NCI-H2171 (cell line): ENCODE results near the gene ARL3.
"Not testable (repeated sequence)": the region's sequence is repeated elsewhere in the genome, so short reads cannot be mapped to it uniquely, and the experiment has no call there.

Source experiments
- DNase-seq: peaks from one replicate; lab custom pipeline; 2025; lab: John Stamatoyannopoulos, UW

The ARL3 gene, protein sequence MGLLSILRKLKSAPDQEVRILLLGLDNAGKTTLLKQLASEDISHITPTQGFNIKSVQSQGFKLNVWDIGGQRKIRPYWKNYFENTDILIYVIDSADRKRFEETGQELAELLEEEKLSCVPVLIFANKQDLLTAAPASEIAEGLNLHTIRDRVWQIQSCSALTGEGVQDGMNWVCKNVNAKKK

DNA sequence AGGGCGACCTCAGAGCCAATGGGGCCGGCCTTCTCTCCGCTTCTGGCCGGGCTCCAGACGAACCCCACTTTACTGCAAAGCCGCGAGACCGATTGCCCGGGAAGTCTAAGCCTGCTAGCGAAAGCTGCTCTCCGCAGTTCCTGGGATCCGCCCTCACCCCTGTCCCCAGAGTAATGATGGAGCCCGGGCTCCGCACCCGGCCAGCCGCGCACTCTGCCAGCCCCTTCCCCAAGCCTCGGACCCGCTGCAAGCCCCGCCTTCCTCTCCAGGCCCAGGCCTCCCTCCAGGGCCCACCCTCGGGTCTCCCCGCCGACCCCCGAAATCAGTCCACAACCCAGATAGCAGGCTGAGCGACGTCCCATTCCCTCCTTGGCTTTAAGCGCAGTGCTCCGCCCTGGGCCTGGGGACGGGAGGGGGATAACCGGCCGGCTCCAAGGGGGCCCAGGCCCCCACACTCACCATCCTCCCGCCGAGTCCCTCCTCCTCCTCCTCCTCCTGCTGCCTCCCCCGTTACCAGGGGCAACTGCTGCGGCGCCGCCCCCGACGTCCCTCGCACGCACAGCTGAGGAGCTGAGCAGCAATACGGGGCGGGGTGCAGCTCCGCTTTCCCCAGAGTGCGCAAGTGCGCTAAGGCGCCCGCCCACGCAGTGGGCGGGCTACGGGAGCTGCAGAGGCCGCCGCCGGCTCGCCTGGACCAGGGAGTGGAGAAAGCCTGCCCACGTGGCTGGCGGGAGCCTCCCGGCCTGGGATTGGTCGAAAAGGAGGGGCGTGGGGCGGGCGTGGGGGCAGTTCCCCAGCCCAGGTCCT lies at the start of gene ARL3:
TSS of gene ARL3 (minus strand) at position 584 of the 807 bp plus-strand sequence. CDS start at position 462, 122 bp downstream.
- DNase-seq: peak; percentile 90

DNA sequence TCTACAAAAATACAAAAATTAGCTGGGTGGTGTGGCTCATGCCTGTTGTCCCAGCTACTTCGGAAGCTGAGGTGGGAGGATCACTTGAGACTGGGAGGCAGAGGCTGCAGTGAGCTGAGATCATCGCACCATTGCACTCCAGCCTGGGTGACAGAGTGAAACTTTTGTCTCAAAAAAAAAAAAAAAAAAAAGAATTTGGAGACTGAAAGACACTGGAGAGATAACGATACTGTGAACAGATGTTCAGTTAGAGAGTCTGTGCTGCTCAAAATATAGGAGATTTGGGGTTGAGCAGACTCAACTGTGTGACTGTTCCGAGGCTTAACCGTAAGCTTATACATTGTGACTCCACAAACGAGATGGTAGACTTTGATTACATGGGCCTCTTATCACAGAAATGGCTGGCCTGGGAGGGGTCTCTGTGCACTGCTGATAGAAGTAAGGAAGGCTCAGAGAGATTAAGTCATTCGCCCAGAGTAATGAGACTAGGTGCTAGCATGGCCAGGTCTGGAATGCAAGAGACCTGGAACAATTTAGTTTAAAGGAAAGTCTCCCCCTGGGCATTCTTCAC lies 48.9 kb upstream of the ARL3 start:
- DNase-seq: no peak

DNA sequence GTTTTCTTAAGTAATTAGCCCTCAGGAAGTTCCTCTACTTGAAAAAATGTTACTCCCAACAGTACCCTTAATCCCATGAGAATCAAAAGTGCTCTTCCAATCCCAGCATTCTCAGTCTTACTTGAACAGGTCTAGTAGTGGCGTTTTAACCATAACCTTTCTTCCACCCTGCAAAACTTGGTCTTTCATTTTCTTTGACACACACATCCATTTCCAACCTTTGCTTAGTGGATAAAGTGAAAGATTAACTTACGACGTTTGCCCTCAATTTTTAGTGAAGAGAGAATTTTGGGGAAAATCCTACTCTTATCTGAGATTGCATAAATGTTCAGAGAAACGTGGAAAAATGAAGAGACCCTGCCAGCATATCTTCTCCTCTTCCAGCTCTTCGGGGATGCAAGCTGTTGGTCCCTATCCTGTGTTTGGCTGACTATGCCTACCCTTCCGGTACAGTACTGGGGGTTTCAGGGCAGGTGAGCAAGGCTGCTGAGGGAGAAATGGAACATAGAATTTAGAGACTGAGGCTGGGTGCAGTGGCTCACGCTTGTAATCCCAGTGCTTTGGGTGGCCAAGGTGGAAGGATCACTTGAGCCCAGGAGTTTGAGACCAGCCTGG lies 48.3 kb upstream of the ARL3 start:
- DNase-seq: no peak

DNA sequence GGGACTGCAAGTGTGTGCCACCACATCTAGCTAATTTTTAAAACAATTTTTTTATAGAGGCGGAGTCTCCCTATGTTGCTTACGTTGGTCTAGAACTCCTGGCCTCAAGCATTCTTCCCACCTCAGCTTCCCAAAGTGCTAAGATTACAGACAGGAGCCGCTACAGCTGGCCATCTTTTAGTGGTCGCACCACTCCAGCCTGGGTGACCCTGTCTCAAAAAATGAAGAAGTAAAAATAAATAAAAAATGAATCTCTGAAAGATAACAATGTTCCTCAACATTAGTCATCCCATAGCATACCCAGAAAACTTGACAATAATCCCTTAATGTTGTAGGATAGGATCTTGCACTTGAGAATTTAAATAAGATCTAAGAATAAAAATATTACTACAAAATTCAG lies 47.8 kb upstream of the ARL3 start:
- no peak for DNase-seq

DNA sequence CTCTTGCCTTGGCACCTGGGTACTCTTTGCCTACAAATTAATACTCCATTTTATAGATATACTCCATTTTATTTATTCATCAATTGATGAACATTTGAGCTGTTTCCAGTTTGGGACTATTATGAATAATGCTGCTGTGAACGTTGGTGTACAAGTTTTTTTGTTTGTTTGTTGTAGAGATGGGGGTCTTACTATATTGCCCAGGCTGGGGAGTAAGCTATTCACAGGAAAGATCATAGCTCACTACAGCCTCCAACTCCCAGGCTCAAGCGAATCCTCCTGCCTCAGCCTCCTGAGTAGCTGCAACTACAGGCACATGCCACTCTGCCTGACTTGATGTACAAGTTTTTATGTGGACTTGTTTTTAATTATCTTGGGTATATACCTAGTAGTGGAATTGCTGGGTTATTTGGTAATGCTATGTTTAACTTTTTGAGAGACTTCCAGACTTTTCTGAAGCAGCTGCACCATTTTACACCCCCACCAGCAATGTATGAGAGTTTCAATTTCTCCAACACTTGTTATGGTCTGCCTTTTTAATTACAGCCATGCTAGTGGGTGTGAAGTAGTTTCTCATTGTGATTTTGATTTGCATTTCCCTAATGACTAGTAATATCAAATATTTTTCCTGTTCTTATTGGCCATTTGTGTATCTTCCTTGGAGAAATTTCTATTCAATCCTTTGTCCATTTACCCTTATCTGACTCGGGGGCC lies 45.5 kb upstream of the ARL3 start:
- DNase-seq: no peak

DNA sequence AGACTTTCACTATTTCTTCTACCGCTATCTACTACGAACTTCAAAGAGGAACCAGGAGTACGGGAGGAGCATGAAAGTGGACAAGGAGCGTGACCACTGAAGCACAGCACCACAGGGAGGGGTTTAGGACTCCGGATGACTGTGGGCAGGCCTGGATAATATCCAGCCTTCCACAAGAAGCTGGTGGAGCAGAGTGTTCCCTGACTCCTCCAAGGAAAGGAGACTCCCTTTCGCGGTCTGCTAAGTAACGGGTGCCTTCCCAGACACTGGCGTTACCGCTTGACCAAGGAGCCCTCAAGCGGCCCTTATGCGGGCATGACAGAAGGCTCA lies 44.7 kb upstream of the ARL3 start:
- DNase-seq: not testable (repeated sequence)

DNA sequence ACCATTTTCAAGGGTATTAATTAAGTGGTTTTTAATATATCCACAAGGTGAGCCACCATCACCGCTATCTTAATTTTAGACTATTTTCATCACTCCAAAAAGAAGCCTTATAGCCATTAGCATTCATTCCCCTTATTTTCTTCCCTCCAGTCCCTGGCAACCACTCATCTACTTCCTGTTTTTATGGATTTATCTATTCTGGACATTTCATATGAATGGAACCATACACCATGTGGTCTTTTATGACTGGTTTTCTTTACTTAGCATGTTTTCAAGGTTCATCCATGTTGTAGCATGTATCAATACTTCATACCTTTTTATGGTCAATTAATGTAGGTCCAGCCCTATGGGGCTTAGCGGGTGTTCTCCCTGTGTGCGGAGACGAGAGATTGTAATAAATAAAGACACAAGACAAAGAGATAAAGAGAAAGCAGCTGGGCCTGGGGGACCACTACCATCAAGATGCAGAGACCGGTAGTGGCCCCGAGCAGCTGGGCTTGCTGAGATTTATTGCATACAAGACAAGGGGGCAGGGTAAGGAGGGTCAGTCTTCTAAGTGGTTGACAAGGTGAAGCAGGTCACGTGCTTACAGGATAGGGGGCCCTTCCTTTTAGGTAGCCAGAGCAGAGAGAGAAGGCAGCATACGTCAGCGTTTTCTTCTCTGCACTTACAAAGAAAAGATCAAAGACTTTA lies 44.2 kb upstream of the ARL3 start:
- DNase-seq: no peak

DNA sequence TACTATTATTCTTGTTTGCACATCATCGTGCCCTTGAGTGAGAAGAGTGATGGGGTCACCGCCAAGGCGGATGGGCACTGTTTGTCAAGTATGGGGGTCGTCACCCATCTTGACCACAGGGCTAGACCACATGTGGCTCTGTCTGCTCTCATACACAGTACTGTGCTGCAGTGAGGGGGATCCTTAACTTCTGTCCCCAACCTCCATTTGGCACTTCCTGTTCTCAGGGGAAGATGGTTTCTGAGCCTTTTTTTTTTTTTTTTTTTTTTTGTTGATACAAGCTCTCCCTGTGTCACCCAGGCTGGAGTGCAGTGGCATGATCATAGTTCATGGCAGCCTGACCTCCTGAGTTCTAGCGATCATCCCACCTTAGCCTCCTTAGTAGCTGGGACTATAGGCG lies 43.1 kb upstream of the ARL3 start:
- no peak for DNase-seq

DNA sequence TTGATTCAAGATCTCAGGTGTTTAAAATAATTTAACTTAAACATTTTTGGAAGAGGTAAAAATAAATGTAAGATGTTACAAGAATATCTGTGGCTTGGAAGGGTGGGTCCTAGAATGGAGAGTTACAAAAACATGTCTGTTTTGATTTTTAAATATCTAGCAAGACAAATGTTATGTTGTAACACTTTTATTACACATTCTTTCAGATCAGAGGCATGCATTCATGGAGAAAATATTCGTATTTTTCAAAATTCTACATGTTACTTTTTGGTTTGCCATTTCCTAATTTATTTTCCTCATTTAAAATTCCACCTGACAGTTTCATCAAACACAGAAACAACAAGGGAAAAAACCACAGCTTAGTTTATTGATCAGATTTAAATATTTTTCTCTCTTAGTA lies 39.5 kb upstream of the ARL3 start:
- no peak for DNase-seq

DNA sequence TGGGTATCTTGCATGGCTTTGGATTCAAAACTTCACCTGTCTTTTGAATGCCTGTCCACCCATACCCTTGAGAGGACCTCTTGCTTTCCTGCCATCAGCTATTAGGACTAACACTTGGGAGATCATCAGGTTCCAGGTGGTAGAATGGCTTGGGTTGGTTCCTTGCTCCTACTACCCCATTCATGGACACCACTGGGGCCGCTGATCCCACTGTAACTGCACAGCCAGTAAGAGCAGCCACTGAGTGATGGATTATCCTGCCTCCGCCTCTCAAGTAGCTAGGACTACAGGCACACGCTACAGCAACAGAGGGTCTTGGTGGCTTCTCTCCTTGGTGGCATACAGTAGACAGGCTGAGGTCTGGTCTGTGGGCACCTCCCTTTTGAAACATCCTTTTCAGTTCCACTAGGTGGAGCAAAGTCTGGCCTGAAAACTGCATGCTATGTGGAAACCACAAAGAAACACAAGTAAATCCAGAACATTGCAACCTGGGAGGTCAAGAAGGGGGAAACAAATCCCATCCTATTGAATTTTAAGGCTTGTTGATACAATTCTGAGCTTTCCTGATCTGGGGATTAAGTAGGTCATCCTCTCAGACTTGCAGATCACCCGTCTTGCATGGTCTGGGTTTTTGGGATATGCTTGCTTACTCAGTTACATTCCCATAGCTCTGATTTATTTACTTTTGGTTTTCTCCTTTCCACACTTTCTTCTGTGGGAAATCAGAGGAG lies 38.9 kb upstream of the ARL3 start:
- DNase-seq: no peak

DNA sequence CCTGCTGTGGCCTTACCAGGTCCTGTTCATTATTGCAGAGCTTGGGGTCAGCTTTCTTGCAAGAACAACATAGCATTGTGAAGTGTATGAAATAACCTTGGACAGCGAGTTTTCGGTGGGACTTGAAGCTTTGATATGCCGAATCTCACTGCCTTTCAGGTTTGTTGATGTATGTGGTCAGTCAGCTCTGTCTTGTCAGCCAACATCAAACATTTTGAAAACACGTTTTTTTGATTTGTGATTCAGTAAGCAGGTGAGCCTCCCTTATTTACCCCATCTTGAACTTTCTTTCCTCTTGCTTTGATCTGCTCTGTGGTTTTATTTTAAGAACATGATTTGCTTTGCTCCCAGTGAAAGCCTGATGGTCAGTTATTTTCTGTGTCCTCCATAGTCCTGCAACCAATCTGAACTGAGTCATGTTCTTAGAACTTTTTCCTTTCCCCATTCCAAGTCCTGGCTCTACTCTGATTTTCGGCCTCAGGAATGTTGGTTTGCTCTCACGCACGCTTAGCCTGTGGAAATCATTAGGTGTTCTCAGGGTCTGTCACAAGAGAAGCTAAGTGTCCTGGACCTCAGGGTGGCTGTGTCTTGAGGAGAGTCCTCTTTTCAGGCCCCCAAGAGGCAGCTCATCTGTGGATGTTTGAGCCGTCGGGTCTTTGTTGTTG lies 38.2 kb upstream of the ARL3 start:
- DNase-seq: no peak

DNA sequence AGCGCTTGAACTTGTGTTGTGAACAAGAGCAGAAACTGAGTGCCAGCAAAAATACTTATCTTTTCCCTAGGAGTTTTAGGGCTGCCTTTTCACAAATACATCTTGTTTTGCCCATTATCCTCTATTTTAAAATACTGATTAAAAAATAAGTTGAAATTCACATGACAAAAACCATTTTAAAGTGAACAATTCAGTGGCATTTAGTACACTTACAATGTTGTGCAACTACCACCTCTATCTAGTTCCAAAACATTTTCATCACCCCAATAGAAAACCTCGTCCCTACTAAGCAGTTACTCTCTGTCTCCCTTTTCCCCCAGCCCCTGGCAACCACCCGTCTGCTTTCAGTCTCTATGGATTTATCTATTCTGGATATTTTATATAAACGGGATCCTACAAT lies 31.0 kb upstream of the ARL3 start:
- no peak for DNase-seq

DNA sequence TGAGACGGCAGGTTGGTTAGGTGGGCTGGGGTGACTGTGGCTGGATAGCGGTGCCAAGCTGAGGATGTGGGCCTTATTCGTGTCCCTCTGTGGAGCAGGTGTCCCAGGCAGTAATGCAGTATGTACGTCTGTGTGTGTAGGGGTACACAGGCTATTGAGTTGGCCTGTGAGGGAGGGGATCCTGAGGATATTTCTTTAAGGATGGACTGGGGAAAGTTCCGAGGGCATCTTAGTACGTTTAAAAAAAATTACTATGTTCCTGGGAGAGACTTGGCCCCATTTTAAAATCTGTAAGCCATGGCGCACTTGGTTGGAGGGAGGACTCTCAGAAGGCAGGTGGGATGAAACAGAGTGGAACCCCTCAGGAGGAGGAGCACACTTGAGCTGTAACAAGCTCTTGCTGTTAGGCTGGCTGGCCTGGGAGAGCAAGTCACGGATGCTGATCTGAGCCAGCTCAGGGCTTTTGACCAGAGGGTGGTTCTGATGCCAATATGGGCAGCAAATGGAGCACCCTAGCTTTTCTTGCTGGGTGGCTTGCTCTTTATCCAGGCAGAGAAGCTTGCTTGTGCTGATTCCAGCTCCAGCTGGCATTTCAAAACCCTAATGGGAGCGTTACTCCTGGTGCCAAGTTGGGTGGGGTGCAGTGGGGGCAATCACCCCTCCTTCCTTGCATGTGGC lies 30.3 kb upstream of the ARL3 start:
- no peak for DNase-seq

DNA sequence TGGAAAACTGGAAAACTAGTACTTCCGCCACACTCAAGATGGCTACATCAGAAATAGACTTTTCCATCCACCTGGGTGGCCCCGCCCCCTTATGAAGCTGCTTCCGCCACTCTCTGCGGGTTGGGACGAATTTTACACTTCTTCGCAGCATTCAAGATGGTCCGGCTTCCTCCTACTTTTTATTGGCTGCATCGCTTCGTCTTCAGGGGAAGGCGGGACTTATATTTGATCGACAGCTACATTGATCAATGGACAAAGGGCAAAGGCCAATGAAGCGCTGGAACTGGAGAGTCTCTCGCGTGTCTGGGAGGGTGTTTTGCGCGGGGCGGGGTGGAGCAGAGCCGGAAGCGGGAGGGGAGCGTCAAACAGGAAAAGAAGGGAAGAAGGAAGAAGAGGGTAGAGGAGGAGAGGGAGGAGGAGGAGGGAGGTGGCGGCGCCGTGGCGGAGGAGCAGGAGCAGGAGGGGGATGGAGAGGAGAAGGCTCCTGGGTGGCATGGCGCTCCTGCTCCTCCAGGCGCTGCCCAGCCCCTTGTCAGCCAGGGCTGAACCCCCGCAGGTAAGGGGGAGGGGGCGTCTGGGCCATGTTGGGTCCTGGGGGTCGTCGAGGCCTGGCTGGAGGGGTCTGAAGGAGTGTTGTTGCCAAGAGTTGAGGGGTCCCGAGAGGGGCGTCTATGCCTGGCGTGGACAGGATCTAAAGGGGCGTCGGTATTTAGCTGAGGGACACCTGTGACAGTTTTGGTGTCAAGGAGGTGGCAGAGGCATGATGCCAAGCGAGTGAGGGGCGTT lies 29.6 kb upstream of the ARL3 start, which contains the start of gene WBP1L:
TSS of gene WBP1L (plus strand) at position 361 of the 786 bp plus-strand sequence. CDS start at position 467, 106 bp downstream.
- DNase-seq: peak; percentile 89

DNA sequence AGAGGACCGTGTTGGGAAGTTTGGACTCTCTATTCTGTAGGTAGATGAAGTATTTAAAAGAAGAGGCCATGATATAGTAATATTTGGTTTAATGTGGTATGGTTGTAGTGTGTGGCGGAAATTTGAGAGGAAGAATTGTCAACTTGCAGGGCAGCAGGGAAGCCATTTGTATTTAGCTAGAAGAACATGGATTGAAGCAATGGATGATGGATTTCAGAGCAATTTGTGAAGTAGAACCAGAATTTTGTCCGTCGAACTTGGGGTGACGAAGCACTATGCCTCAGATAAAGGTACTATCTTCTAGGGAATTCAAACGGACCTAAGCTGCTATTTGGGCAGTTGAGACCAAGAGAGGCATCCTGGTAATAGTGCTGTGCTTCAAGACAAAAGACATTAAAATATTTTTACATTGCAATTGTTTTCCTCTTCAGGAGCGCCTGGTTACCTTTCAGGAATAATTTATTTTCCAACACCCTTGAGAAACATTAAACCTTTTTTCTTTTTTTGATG lies 28.9 kb upstream of the ARL3 start:
- DNase-seq: no peak

DNA sequence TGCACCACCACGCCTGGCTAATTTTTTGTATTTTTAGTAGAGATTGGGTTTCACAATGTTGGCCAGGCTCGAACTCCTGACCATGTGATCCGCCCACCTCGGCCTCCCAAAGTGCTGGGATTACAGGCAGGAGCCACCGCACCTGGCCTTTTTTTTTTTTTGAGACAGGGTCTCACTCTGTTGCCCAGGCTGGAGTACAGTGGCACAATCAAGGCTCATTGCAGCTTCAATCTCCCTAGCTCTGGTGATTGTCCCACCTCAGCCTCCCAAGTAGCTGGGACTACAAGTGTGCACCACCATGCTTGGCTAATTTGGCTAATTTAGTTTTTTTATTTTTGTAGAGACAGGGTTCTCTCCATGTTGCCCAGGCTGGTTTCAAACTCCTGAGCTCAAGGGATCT lies 28.1 kb upstream of the ARL3 start:
- not testable (repeated sequence) for DNase-seq

DNA sequence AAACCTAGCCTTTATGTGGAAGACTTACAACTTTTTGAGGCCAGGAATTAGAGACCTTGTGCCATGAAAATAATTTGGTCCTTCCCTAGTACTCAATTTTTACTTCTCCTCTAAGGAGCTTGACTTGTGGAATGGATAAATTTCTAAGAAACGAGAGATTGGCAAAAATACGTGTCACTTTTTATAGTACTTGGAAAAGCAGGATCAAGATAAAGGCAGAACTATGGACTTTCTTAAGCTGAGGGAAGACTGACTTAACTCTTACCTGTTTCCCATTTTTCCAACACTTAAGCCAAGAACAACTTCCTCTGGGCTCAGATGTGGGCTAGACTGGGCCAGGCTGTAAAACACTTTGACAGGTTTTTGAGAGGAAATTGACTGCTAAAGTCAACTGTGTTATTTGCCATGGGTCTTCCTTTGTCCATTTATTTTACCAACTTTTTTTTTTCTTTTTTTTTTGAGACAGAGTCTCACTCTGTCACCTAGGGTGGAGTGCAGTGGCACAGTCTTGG lies 27.6 kb upstream of the ARL3 start:
- no peak for DNase-seq

DNA sequence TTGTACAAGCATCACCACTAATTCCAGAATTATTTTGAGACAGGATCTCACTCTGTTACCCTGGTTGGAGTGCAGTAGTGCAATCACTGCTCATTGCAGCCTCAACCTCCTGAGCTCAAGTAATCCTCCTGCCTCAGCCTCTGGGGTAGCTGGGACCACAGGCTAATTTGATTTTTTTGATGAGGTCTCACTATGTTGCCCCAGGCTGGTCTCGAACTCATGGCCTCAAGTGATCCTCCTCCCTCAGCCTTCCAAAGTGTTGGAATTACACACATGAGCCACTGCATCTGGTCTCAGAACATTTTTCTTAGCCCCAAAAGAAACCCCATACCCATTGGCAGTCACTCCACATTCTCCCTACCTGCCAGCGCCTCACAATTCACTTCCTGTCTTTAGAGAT lies 26.0 kb upstream of the ARL3 start:
- no peak for DNase-seq

DNA sequence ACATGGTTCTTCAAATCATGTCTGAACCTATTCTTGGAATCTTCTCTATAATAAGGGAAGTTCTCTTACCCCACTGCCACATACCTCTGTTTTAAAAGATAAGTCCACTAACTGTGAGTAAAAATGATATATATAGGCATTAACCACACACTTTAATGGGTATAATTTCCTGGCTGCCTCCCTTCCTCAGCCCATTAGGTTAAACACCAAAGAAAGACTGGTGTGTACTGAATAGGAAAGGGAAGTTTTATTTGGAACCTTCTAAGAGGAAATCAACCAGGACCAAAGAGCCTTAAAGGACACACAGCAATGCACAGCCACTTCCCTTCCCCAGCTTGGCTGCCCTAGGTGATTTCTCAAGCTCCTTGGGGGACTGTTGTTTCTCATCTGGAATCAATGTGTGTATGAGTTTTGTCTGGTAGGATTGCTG lies 24.5 kb upstream of the ARL3 start:
- DNase-seq: no peak
